ENCODE results near the gene CBX6.
A peak's percentile ranks its signal among the peaks of the same experiment; 100 is the strongest.

Gene CBX6

DNA sequence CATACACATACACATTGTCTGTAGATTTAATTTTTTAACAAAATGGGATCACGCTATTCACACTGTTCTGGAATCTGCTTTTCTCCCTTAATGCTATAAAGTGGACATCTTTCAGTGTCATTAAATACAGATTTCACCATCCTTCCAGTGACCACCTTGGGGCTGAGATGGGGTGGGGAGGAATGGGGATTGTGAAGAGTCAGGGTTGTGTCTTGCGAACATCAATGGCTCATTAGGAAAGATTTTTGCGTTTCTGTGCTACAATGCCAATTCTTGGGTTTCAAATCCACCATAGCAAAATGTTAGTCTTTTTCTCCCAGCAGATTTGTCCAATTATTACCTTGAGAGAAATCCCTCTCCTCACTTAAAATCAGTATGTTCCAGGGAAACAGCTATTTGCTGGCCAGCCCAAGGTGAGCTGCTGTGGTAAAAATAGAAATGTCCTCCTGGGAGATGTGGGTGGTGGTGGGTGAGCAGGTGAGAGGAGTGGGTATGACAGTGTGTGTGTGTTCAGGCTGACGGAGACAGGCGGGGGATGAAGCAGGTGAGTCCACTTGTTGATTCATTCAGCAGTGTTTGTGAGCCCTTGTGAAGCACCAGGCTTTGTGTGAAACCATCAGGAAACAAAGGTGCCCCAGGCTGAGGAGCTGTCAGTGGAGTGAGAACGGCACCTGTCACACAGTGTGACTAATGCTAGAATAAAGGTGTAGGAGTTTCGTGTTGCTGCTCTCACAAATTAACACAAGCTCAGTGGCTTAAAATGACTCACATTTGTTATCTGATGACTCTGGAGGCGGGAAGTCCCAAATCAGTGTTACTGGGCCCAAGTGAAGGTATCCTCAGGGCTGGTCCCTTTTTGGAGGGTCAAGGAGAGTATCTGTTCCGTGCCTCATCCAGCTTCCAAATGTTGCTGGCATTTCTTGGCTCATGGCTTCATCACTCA, 1.7 kb upstream of the CBX6 start:
- no peak for DNase-seq (ENCODE audit: low spot score)

DNA sequence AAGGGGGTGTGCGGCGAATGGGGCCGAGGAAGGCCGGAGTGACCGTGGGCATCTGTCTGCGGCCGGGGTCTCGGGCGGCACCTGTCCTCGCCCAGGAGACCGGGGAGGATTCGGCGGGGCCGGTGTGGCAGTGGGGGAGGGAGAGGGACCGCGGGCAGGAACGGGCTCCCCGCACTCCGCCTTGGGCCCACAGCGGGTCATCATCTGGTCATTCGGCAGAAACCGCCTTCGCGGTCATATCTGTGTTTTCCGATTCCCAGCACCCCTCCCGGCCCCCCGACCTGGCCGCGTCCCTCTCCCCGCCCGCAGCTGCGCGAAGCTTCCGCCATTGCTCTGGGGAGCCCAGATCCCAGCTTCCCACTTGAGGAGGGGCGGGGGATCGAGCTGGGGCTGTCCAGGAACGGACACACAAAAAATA, 824 bp upstream of the CBX6 start:
- DNase-seq (ENCODE audit: low spot score): peak; percentile 65

DNA sequence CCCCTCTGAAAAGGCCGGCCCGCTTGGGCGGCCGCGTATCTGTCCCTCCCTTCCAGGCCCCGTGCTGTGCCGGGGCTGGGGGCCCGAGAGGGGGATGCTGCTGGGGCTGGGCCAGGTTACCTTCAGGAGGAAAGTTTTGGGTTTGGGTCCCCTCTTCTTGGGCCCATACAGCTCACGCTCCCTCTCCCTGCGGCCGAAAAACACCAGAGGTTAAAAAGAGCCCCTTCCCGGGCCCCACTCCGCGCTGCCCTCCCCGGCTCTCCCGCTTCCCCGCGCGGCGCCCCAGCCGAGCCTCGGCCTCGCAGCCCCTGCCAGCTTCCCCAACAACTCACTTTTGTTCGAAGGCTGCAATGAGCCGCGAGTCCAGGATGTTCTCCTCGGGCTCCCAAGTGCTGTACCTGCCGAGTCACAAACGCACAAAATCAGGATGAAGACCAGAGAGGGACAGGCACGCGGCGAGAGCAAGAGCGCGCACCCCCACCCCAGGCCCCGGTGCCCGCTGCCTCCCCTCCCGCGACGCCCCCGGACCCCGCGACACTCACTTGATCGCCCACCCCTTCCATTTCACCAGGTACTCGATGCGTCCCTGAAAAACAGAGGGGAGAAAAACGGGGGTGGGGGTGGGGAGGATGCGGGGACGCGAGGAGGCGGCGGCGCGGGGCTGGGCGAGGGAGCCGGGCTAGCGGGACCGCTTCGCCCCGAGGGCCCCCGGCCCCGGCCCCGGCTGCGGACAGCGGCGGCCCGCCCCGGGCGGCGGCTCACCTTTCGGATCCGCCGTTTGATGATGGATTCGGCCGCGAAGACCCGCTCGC, 450 bp downstream of the CBX6 start:
- DNase-seq (ENCODE audit: low spot score): no peak

DNA sequence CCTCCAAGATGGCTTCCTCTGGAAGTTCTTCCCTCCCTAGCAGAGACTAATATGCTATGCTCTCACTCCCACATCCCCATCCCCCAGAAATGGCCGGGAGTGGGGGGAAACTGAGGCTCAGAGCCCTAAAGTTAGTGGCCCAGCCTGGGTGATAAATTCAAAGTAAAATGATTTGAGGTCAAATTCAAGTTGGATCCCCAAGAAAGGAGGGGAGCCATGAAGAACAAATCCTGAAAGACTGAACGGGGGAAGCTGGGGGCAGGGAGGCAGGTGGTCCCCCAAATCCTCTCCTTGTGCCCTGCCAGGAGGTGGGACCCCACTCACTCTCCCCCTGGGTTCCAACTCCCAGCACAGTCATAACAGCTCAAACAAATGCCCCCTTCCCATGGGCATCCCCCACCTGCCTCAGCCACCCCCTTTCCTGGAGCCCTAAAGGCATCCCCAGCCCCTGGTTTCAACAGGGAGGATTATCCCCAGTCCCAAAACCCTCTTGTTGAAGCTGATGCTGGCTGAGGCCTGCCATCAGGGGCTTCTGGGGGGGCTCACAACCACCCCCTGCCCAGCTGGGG, 1.1 kb downstream of the CBX6 start:
- DNase-seq (ENCODE audit: low spot score): peak; percentile 17

DNA sequence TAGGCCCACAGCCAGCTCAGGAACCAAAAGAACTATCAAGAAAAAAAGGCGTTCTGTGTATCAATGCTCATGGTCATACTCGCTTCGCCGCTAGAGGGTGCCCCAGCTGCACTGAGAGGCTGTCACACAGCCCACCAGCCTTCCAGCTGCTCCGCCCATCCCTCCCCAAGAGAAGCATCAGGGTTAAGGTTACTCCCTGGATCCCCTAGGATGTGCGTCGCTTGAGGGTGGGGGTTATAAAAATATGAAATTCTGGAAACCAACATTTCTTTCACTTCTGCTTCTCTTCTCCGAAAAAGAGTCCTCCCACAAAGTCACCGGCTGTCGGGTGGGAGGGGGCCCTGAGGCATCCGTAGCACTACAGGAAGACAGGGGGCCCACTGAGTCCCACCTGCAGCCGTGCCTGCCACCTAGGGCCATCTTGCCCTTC, 1.7 kb downstream of the CBX6 start:
- DNase-seq (ENCODE audit: low spot score): peak; percentile 88

DNA sequence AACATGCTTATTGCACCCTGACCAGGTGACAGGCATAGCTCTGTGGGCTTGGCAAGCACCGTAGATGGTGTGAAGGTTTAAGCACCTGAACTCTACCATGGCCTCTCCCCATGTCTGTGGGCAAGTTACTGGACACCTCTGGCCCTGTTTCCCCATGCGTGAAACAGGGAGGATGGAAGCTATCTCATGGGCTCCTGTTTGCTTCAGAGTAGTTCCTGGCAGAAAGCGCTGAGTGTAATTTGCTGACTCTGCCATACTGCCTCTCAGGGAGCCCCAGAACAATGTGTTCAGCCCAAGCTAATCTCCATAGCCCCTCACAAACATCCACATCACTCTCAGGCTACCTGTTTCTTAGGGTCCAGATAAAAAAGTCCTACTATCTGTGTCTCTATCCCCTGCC, 2.4 kb downstream of the CBX6 start:
- DNase-seq (ENCODE audit: low spot score): no peak

DNA sequence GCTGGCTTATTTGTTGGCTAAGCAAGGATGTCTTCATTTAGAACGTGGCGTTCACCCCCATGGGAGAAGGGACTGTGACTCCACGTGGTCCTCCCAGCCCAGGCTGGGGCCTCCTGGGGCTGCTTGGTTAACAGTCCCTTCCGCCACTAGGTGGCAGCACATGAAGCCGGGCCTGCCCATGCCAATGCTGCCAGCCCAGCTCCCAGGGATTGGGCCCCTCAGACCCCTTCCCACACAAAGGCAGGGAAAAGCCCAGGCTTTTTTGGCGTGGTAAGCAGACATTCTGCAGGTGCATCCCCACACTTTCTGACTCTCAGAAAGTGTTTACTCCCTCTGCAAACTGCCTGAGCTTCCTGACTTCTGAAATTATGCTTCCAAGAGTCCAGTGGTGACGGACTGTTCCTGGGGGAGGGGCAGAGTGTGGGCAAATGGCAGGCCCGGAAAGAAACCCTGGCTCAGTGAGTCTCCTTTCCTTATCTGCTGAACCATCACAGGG, 3.1 kb downstream of the CBX6 start:
- peak; percentile 90 for DNase-seq (ENCODE audit: low spot score)

DNA sequence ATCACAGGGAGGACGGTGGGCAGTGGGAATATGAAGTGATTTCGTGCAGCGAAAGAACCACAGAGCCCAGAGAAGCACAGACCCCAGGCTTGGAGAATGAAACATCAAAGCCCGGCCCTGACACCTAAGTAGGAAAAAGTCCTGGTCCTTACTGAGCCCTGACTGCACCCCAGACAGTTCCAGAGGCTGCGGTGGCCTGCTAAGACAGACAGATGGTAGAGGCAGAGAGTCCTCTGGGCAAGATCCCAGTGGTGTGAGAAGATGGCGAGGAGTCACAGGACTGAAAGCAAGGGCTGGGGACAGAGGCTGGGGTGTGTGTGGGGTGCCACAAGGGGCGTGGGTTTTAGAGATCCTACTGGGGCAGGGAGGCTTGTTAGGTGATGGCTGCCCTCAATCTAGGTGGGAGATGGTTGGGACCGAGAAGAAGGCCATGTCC, 3.7 kb downstream of the CBX6 start:
- DNase-seq (ENCODE audit: low spot score): no peak

DNA sequence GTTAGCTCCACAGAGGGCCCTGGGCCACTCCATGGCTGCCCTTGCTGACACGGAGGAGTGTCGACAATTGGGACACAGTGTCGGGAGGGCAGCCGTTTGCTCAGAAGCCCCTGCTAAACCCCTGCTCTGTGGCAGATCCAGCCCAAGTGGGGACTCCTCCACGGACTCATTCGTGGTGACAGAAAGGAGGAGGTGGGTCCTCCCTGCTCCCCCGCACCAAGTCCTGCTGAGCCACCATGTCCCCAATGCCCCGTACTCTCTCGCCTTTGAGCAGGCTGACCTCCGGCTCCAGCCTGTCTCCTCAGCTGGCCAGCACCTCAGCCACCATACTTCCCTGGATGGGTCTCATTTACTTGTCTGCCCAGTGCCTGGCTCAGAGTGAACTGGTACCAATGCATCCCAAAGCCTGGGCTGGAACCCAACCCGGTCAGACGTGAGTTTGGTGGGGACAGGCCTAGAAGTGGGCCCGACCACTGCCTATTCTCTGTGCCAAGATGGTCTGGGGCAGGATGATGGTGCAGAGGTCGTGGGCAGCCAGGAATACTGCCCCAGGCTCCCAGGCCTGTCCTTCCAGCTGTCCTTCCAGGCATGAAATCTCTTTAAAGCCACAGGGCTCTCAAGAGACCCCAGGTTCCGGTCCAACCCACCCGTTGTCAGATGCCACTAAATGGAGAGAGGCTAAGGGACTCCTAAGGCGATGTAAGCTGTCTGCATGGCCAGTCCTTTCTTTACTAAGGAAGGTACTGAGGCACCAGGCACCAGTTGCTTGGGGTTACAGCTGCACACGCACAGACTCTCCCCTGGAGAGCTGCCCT, 4.3 kb downstream of the CBX6 start:
- no peak for DNase-seq (ENCODE audit: low spot score)

DNA sequence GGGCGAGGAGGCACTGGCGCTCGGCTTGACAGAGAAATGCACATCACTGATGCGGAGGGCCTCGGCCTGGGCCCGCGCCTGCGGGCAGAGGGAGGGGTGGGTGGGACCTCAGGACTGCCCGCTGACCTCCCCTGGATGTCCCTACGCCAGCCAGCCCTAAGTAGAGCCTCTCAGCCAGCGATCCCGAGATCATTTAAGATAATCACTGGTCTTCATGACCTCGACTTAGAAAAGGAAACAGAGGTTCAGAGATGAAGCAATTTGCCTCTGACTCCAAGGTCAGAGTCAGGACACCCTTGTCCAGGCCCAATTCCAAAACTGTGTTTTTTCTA, 4.9 kb downstream of the CBX6 start:
- no peak for DNase-seq (ENCODE audit: low spot score)

DNA sequence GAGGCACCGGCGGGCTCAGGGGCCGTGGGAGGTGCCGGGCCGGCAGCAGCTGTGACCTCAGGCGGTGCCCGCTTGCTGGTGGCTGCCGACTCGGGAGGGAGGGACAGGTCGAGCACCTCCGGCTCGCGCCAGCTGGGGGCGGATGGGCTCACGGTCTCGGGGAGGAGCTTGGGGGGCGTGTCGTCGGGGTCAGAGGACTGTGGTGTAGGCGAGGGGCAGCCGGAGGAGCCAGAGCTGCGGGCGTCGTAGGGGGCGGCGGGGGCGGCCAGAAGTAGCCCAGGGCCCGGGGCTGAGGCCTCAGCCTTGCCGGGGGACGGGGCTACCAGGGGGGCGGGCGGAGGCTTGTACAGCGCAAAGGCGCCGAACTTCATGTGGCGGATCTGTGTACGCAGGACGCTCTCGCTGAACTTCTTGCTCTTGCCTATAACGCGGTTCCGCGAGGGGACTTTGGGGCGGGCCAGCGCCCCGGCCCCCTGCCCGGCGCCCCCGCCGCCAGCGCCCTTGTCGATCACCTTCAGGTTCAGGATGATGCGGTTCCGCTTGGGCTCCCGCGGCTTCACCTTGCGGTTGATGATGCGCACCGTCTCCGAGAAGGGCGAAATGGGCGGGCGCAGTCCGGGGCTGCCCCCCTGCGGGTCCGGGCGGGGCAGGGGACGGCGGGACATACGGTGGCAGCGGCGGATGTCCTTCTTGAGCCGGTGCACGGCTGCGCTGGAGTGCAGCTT, 5.5 kb downstream of the CBX6 start:
- DNase-seq (ENCODE audit: low spot score): no peak

DNA sequence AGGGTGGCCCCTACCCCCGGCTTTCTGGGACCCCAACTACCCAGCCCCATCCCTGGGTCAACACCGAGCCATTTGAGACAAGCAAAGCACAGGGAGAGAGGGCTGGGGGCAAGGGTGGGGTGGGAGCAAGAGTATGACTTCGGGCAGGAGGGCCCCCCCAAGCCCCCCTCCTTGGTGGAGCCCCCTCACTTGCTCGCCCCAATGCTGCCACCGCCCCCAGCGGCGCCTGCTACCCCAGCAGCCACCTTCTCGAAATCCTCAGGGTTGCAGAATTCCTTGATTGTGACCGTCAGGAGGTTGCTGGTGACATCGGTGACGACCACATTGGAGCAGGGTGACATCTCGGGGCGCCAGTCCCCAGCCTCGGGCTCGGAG, 6.0 kb downstream of the CBX6 start:
- no peak for DNase-seq (ENCODE audit: low spot score)

DNA sequence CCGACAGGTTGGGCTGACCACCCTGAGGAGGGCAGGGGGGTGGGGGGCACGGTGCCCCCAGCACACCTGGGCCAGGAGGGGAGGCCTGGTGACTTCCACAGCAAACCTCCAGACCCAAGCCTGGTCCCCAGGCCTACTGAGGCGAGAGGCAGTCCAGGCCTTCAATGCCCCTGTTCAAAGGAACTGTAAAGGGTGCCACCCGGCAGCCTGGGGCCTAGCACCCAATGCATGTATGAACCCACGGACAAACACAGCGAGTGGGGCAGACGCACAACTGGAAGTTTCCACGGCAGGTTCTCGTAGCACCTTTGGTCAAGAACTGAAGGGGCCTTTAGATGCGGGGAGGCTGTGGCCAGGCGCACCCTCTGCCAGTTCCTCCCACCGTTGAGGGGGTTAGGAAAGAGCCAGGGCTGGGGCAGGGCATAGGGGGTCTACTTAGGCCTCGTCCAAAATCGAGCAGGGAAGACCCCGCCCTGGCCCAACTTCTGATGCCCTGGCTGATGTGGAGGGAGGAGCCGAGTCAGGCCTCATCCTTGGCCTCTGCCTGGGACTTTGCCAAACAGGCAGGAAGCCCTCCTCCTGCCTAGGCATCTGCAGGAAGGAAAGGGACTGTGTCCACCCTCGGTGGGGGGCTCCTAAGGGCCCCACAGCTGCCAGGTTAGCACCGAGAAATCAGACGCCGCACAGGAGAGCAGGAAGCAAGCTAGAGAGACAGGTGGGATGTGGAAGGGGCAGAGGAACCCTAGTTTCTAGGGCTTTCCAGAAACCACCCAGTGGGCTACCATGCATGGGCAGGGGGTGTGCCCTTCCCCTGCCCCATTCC, 6.6 kb downstream of the CBX6 start:
- DNase-seq (ENCODE audit: low spot score): no peak

DNA sequence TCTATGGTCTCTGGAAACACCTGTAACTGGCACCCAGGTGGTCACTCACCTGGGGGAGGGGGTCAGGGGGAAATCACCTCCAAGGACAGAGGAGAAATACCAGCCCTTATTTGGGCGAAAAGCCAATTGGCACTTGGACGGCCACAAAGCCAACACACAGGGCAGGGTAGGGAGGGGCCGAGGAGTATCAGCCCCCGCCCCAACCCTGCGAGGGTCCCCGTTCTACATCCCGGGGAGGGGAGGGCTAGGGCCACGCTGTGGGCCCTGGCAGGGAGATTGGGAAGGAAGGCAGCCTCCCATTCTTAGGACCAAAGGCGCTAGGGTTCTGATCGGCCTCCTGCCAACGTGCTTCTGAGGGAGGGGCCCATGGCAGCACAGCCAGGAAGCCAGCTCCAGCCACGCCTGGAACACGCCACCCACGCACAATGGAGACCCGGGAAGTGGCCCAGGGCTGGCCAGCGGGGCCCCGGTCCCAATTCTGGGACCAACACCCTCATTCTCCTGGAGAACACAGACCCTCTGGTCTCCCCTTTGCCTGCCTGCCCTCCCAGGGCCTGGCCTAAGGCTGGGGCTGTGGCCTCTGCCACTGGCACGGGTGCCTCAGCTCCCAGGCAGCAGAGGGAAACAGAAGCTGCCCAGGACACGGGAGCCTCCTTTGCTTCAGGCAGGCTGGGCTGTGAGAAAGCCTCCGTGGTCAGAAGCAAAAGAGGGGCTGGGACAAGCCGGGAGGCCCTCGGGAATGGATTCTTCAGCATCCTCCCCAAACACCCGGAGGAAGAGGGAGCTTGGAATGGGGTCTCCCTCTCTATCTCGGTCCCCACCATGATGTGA, 7.4 kb downstream of the CBX6 start:
- DNase-seq (ENCODE audit: low spot score): no peak

DNA sequence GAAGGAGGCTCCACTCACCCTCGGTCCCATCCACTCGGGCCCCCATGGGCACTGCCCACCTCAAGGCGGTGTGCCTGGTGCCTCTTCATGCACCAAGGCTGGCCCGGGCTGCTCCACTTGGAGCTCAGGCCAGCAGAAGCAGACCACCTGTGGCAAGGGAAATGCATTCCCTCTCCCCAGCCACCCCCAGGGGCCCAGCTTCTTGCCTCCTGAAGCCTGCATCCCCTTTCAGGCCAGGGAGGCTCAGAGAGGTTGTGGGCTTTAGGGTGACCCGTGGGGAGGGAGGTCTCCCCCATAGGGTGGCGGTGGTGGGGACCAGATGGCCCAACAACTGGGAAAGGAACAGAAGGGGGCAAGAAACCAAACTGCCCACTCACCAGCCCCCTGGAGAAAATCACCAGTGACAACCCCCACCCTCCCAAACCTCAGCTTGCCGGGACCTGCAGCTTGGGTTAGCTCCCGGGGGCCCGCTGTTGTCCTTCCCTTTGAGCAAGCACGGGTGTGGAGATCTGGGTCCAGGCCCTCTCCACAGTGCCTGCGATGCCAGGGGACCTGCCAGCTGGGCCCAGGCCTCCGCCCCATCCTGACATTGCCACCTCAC, 8.4 kb downstream of the CBX6 start:
- no peak for DNase-seq (ENCODE audit: low spot score)

DNA sequence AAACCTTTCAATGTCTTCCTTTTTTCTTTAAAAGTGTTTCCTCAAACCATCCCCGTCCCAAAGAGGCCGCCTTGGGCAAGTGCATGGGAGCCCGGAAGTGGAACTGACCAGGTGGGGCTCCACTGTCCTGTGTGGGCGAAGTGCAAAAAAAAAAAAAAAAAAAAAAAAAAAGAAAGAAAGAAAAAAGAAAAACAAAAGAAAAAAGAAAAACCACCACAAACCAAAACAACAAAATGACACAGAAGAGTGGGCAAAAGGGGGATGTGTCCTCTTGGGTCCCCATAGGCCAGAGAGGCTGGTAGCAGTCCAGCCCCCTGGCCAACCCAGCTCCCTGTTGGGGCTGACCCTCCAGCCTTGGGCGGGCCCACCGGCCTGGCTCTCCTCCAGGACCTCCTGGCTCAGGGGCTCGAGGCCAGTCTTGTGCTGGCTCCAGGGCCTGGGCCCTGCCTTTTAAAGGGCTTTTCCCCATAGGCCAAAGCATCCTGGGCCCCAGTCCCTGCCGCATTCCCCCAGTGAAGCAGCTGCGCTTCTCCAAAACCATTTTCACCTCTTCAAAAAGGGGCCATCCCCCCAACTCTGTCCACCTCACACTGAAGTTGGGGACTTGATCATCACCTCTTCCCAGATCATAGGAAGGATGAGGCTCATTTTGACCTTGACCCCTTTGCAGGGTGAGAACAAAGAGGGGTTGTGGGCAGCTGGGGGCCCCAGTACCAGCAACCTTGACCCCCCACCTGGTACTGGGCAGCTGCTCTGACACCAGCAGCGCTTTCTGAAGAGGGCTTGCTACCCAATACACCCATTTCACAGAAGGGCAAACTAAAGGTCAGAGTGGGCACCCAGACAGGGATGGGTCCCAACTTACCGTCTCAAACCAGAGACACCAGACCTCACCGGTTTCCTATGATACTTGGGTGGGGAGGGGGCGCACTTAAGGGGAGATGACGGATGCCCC, 9.4 kb downstream of the CBX6 start:
- no peak for DNase-seq (ENCODE audit: low spot score)

DNA sequence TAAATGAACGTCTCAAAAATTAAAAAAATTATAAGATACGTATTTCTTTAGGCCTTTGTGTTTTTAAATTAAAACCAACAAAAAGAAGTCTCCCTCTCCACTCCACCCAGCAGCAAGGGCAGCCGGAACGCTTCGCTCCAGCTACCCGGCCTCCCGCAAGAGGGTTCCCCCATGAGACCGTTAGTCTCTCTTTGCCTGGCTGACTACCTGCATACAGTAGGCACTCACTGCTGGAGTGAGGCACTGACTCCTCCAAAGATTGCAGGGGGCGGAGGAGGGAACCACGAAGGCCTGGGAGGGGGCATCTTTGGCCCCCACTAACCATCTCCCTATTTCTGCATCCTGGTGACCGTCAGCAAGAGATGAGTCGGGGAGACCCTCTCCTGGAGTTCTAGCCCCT, 10.1 kb downstream of the CBX6 start:
- no peak for DNase-seq (ENCODE audit: low spot score)
